Activated T-cell treated with anti-CD3 and anti-CD28 coated beads, Interleukin-2, amount 50 U/mL, for 4 hours (primary cell): Measurements from ENCODE around the gene ATG16L1. TPM values are rescaled to one million over a fixed set of nuclear protein-coding genes. Genes with fewer than 3 reads are reported as not detected.

Source experiments
- ATAC-seq, 2 donors: fragments of 200-7000 bp; cut with Tn5 transposase; one replicate each; pipeline ENCODE4 v1.10.0; 2021
- DNase-seq: peaks from one replicate; pipeline ENCODE4 v3.0.0-alpha.2; 2020
- H3K27me3 Mint-ChIP-seq: one replicate; pipeline ENCODE4 v1.8.0; 2021; ENCODE audit warnings: low read depth, mixed read lengths
- H3K36me3 Mint-ChIP-seq: one replicate; pipeline ENCODE4 v1.8.0; 2022; ENCODE audit warnings: mixed read lengths; ENCODE audit not compliant: insufficient read depth
- H3K4me1 Mint-ChIP-seq: one replicate; pipeline ENCODE4 v1.8.0; 2021; ENCODE audit warnings: low read depth, mixed read lengths
- H3K4me3 Mint-ChIP-seq: one replicate; pipeline ENCODE4 v1.8.0; 2021; ENCODE audit warnings: mild to moderate bottlenecking, moderate library complexity, mixed read lengths
- H3K9me3 Mint-ChIP-seq: one replicate; pipeline ENCODE4 v1.8.0; 2021; ENCODE audit warnings: mixed read lengths
- total RNA-seq, 3 donors: library from RNA; stranded (reverse); gene quantifications; one replicate each; pipeline ENCODE4 v1.2.1, GENCODE V29; 2021

Gene ATG16L1
- total RNA-seq, 3 donors from 2014 or later = 36.2 to 37.8 (median 36.9) TPM

DNA sequence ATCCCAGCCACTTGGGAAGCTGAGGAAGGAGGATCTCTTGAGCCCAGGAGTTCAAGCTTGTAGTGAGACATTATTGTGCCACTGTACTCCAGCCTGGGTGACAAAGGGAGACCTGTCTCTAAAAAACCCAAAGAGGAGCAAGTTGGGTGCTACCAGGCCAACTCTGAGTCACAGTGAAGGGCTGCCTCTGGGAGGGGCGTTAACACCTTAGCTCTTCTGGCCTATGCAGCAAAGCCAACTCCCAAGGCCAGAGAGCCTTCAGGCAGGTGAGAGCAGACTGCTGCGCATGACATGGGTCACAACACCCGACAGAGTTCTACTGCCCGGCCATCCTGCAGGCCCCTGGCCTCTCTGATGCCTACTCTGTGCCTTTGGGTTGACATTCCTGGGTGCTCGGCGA, 32.6 kb upstream of the ATG16L1 start:
- H3K4me1 Mint-ChIP-seq = no peaks in the 10 kb centered on the region
- DNase-seq (no peak), ATAC-seq (no peak)
- H3K27me3 Mint-ChIP-seq = no peaks in the 10 kb centered on the region
- no peaks in the 10 kb centered on the region for H3K9me3 Mint-ChIP-seq
- no peaks in the 10 kb centered on the region for H3K36me3 Mint-ChIP-seq
- H3K4me3 Mint-ChIP-seq = no peak overlapping the region

DNA sequence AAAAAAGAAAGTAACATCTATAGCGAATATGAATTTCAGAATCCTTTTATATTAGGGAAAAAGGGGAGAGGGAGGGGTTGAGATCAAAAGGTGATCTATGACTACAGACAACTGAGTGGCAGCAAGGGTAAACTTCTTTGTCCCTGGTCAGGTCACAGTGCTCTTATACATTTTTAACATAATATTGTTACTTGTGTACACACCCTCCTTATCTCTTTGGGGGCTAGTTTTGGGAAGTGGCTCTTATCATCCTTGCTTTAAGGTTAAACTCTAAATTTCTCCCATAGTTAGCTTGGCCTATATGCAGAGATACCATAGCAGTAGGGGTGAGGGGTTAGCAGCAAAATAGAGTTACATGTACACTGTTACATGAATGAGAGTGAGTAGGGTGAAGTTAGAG, 31.6 kb upstream of the ATG16L1 start:
- Mint-ChIP-seq H3K9me3 (no peaks in the 10 kb centered on the region), H3K27me3 (no peaks in the 10 kb centered on the region), H3K36me3 (no peaks in the 10 kb centered on the region), H3K4me3 (no peak overlapping the region), H3K4me1 (no peaks in the 10 kb centered on the region)
- DNase-seq = no peak
- no peak for ATAC-seq

DNA sequence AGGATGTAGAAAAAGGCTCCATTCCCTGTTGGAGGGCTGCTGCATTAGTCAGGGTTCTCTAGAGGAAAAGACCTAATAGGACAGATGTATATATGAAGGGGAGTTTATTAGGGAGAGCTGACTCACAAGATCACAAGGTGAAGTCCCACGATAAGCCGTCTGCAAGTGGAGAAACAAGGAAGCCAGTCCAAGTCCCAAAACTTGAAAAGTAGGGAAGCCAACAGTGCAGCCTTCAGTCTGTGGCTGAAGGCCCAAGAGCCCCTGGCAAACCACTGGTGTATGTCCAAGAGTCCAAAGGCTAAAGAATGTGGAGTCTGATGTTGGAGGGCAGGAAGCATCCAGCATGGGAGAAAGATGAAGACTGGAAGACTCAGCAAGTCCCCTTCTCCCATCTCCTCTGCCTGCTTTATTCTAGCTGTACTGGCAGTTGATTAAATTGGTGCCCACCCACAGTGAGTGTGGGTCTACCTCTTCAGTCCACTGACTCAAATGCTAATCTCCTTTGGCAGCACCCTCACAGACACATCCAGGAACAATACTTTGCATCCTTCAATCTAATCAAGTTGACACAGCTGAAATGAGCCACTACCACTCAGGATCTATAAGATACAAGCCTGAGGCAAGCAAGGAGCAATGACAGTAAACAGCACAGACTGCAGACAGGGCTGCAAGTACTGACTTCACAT, 30.0 kb upstream of the ATG16L1 start:
- Mint-ChIP-seq H3K27me3 (no peaks in the 10 kb centered on the region), H3K4me3 (no peak overlapping the region), H3K9me3 (no peaks in the 10 kb centered on the region), H3K36me3 (no peaks in the 10 kb centered on the region), H3K4me1 (peaks cover 2% of the 10 kb centered on the region)
- no peak for ATAC-seq
- DNase-seq = no peak

DNA sequence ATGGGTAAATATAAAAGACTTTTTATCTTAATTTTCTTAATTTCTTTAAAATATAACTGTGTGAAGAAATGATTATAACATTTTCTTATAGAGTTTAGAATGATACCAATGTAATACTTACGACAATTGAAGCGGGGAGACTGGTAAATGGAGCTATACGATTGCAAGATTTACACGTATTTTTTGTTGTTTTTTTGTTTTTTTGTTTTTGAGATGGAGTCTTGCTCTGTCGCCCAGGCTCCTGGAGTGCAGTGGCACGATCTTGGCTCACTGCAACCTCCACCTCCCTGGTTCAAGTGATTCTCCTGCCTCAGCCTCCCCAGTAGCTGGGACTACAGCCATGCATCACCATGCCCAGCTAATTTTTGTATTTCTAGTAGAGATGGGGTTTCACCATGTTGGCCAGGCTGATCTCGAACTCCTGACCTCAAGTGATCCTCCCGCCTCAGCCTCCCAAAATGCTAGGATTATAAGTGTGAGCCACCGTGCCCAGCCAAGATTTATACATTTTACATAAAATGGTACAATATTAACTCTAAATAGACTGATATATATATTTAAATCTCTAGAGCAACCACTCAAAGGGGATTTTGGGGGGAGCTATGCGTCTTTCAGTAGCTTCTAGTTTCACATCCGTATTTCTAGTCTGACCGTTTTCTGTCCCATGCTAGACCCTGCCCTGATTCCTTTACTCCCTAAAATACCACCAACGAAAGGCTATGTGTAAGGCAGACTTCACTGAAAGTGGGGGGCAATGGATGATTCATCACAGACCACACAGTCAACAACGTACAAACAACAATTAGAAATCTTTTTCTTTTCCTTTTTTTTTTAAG, 28.2 kb upstream of the ATG16L1 start:
- H3K4me1 Mint-ChIP-seq = peaks cover 2% of the 10 kb centered on the region

DNA sequence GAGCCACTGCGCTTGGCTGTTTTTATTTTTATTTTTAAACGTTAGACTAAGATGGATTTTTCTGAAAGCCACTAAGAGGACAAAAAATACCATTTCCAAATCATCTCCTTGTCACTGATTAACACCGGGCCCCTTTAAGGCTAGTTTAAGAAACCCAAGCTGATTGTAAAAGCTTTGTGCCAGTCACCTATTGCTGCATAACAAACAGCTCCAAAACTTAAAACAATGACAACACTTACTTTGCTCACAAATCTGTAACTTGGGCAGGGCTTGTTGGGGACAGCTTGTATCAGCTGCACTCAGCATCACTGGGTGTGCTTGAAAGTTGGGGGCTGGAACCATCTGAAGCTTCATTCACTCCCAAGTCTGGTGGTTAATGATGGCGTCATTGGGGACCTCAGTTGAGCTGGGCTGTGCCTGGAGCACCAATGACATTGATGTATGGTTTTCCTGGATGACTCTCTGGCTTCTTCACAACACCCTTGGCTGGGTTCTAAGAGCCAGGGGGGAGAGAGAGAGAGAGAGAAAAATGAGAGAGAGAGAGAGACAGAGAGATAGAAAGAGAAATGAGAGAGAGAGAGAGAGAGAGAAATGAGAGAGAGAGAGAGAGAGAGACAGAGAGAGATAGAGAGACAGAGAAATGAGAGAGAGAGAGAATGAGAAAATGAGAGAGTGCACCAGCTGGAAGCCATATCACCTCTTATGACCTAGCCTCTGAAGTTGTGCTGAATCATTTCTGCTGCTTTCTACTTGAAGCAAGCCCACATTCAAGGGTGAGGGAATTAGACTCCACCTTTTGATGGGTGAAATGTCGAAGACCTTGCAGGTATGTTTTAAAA, 26.0 kb upstream of the ATG16L1 start:
- ATAC-seq = no peak
- peaks cover 5% of the 10 kb centered on the region for H3K4me1 Mint-ChIP-seq
- no peaks in the 10 kb centered on the region for H3K9me3 Mint-ChIP-seq

More for the DNA sequence above, 28.2 kb upstream of the ATG16L1 start:
- H3K36me3 Mint-ChIP-seq = no peaks in the 10 kb centered on the region
- H3K9me3 Mint-ChIP-seq = no peaks in the 10 kb centered on the region
- H3K27me3 Mint-ChIP-seq = no peaks in the 10 kb centered on the region
- DNase-seq = no peak
- no peak for ATAC-seq
- H3K4me3 Mint-ChIP-seq = no peak overlapping the region

DNA sequence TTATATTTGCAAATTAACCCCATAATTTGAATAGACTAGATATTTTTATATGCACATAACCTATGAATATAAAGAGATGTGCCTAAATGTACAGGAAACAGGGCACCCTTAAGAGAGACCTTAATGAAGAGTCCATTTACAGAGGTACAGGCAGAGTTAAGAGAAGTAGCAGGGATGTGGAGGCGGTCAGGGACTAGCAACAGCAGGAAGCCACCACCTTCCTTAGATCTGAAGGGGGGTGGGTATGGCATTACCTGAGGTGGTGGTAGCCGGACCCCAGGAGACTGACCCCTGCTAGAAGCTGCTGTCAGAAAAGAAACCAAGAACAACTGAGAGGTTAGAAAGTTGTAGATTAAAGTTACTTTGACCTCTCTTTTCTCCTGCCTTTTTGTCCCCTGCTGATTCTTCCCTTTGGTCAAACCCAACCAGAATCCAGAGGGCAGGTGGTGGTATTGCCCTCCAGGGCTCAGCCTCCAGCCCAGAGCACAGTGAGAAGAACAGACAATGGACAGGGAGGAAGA, 24.9 kb upstream of the ATG16L1 start:
- Mint-ChIP-seq H3K36me3 (no peaks in the 10 kb centered on the region), H3K9me3 (no peaks in the 10 kb centered on the region), H3K4me3 (no peak overlapping the region), H3K27me3 (no peaks in the 10 kb centered on the region), H3K4me1 (peaks cover 12% of the 10 kb centered on the region)
- ATAC-seq (no peak), DNase-seq (no peak)

More for the DNA sequence above, 26.0 kb upstream of the ATG16L1 start:
- Mint-ChIP-seq H3K4me3 (no peak overlapping the region), H3K27me3 (no peaks in the 10 kb centered on the region), H3K36me3 (no peaks in the 10 kb centered on the region)
- DNase-seq = no peak

DNA sequence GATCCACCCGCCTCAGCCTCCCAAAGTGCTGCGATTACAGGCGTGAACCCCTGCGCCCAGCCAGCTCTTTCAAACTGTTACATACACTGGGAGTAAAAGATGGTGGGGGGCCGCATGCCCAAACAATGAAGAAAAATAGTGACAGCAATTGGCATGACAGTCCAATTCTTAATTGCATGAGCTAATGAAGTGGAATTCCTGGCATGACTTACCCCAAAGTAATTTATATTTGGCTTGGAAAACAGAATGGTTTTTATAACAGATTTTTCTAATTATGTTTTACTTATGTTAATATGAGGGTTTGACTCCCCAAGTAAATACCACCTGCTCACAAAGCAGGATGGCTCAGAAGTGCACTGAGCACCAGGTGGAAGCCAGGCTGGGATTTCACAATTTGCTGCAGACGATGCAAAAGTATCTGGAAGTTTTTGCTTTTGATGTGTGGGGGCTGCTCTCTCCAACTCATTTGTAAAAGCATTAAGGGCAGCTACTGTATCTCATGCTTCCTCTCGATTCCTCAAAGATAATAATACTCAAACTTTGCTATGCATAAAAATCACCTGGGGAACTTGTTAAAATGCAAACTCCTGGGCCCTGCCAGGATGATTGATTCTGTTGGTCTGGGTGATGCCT, 24.0 kb upstream of the ATG16L1 start:
- Mint-ChIP-seq H3K36me3 (no peaks in the 10 kb centered on the region), H3K9me3 (no peaks in the 10 kb centered on the region), H3K4me1 (peaks cover 12% of the 10 kb centered on the region), H3K4me3 (no peak overlapping the region), H3K27me3 (no peaks in the 10 kb centered on the region)
- ATAC-seq = no peak
- no peak for DNase-seq

DNA sequence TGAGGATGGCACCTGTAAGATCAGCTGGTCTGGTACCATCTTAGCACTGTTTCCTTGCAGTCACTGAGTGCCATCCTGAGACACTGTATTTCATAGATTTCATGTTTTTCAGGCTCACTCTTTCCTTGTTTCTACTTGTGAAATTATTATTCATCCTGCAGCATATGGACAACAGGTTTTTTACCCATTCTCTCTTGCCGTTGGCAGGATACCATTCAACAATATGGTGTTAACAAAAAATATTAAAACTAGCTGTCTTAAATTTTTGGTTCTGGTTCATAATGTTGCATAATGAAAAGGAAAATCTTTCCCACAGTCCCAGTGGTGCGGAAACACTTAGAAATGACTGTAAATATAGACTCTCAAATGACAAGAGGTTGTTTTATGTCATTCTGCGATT, 23.1 kb upstream of the ATG16L1 start:
- no peak overlapping the region for H3K4me3 Mint-ChIP-seq
- DNase-seq (no peak), ATAC-seq (no peak)
- H3K27me3 Mint-ChIP-seq = no peaks in the 10 kb centered on the region
- H3K9me3 Mint-ChIP-seq = no peaks in the 10 kb centered on the region
- no peaks in the 10 kb centered on the region for H3K36me3 Mint-ChIP-seq
- peaks cover 12% of the 10 kb centered on the region for H3K4me1 Mint-ChIP-seq

DNA sequence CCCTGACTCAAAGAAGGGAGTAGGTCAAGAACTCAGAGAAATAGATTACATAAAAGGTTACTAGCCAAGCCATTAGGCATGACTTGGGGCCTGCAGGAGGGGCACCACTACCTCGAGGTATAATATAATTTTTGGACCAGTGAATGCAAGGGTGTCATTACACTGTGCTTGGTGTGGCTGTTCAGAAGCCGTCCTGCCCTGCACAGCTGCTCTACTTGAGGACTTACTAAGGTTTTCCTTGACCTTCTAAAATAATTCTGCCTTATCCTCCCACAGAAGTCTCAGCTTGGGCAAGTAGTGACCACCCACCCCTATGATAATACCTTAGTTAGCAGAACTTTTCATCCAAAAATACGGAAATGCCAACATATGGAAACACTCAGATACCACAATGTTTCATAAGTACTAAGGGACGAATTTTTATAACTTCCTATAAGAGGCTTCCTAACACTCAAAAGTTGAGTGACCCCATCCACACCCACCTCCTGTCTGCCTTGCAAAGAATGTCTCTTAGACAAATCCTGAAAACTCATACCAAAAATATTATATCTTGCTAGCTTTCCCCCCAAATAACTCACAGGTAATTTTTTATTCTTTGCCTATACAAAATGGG, 17.7 kb upstream of the ATG16L1 start:
- no peak for ATAC-seq

DNA sequence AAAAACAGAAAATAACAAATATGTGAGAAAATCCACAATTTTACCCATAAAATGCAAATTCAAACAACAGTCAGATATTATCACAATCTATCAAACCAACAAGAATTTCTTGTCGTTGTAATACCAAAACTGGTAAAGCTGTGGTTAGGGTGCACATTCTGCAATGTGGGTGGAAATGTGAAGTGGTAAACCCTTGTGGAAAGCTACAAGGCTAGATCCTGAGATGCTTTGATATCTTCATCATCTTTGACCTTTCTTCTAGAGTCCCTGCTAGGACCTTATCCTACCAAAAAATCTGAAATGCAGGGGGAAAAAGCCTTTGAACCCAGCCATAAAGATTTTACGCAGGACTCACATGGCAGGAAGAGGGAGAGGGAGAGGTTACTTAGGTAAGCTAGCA, 17.2 kb upstream of the ATG16L1 start:
- no peaks in the 10 kb centered on the region for H3K9me3 Mint-ChIP-seq
- DNase-seq = no peak
- H3K27me3 Mint-ChIP-seq = no peaks in the 10 kb centered on the region
- H3K36me3 Mint-ChIP-seq = no peaks in the 10 kb centered on the region
- H3K4me1 Mint-ChIP-seq = peaks cover 46% of the 10 kb centered on the region
- ATAC-seq = peak; percentile 49 to 72
- no peak overlapping the region for H3K4me3 Mint-ChIP-seq

More for the DNA sequence above, 17.7 kb upstream of the ATG16L1 start:
- Mint-ChIP-seq H3K4me3 (no peak overlapping the region), H3K27me3 (no peaks in the 10 kb centered on the region), H3K4me1 (peaks cover 41% of the 10 kb centered on the region), H3K36me3 (no peaks in the 10 kb centered on the region), H3K9me3 (no peaks in the 10 kb centered on the region)
- DNase-seq = no peak

DNA sequence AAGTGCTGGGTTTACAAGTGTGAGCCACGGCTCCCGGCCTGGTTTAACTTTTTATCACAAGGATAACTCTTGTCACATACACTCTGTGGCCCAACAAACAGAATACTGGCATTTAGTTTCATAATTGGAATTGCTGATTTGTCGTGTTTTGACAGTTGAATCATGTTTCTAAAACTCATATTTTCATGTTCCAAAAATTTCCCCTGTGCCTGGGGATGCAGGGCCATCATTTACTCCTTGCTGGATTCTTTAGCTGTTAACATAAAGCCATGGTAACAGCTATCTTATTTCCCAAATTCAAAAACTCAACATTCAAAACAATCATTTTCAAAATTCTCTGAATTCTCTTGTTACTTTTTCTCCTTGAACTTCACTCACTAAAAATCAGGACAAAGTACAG, 16.5 kb upstream of the ATG16L1 start:
- no peaks in the 10 kb centered on the region for H3K9me3 Mint-ChIP-seq
- no peak for DNase-seq

DNA sequence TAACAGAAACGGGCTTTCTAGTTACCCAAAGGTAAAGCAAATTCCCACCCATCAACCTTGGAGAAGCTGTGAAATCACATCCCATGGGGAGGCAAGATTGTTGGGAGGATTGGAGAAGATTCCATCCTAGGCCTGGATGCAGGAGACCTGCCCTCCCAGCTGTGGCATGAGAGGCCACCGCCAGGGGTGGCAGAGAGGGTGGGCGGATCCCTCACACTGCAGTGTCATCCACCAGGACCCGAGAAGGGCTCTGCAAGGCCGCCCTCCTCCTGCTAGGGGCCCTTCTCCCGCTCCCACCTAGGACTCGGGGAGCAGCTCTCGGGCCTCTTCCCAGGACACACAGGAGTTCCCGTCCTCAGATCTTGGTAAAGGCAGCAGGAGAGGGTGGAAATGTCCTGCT, 15.5 kb upstream of the ATG16L1 start:
- ATAC-seq (no peak), DNase-seq (no peak)
- H3K27me3 Mint-ChIP-seq = no peaks in the 10 kb centered on the region
- peaks cover 52% of the 10 kb centered on the region for H3K4me1 Mint-ChIP-seq
- no peak overlapping the region for H3K4me3 Mint-ChIP-seq
- no peaks in the 10 kb centered on the region for H3K9me3 Mint-ChIP-seq
- no peaks in the 10 kb centered on the region for H3K36me3 Mint-ChIP-seq

More for the DNA sequence above, 16.5 kb upstream of the ATG16L1 start:
- no peaks in the 10 kb centered on the region for H3K36me3 Mint-ChIP-seq
- no peak for ATAC-seq
- no peak overlapping the region for H3K4me3 Mint-ChIP-seq
- H3K27me3 Mint-ChIP-seq = no peaks in the 10 kb centered on the region
- peaks cover 52% of the 10 kb centered on the region for H3K4me1 Mint-ChIP-seq

DNA sequence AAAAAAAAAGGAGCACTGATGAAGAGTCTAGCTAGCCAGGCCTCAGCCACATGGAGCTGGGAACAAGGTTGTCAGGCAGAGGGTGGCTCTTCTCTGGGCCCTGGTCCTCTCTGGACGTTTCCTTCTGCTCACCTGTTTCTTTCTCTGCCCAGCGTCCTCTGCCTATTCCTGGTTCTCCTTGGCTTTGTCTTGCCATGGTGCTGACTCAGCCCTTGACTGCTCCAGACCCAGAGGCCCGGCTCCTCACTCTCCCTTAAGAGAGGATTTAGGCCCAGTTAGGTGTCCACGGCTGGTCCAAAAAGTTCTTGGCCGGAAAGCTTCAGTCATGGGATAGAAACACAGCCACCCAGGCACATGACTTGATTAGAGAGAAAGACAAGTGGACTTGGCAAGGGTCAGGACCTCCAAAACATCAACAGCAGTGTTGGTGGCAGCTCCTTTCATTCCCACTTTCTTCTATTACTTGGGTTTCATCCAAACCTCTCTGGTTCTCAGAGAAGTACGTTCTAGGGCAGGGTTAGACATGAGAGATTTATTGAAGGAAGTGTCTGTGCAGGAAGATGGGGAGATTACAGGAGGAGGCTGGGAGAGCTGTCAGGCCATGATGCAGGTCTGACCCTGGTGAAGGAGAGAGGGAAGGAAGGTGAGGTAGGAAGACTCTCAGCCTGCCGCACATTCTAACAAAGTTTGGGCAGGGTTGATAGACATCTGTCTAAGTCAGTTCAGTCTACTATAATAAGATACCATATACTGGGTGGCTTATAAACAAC, 14.5 kb upstream of the ATG16L1 start:
- H3K4me3 Mint-ChIP-seq = no peak overlapping the region
- H3K36me3 Mint-ChIP-seq = no peaks in the 10 kb centered on the region
- no peak for ATAC-seq
- DNase-seq = no peak
- H3K27me3 Mint-ChIP-seq = no peaks in the 10 kb centered on the region
- peaks cover 61% of the 10 kb centered on the region for H3K4me1 Mint-ChIP-seq
- H3K9me3 Mint-ChIP-seq = no peaks in the 10 kb centered on the region
